GM18498 (cell line): ENCODE measurements around the gene OSTF1.
A peak's percentile ranks its signal among the peaks of the same experiment; 100 is the strongest.

Source experiments
- ATAC-seq: cut with Tn5 transposase; IDR thresholded peaks from one replicate; pipeline ENCODE4 v1.9.1; 2021; ENCODE audit warnings: mild to moderate bottlenecking, moderate library complexity; ENCODE audit not compliant: unreplicated experiment

The OSTF1 gene, protein sequence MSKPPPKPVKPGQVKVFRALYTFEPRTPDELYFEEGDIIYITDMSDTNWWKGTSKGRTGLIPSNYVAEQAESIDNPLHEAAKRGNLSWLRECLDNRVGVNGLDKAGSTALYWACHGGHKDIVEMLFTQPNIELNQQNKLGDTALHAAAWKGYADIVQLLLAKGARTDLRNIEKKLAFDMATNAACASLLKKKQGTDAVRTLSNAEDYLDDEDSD

DNA sequence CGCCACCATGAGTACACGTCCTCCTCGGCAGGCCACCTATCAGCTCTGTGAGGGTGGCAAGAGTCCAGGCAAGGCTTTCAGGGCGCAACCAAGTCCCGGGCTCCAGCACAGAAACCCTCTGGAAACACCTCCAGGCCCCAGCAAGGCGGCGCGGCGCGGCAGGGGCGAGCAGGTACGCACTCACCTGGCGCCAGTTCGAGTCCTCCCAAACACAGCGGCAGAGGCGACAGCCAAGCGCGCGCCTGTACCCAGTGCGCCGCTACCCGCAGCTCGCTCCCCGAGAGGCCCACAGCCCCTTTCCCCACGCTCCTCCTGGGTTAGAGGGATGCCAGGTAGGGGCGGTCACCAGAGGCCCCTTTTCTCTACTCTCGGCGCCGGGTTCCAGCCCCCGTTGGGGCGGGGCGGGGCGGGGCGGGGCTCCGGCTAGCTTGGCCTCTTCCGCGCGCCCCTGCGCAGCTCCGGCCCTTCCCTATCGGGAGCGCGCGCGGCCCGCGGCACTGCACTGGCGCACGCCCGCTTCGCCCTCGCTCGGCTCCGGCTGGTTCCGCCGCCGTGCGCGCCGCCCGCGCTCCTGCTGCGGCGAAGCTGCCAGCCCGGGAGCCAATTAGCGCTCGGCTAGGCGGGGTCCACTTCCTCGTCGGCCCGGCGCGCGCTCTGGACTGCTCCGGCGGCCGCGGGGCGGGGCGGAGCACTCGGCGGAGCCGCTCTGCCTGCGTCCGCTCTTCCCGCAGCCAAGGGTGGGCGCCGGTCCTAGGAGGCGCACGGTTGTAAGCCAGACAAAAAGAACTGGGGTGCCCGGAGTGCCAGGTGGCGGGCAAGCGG is at the start of gene OSTF1, which contains the start of gene NMRK1:
Gene OSTF1, plus strand, starts transcription at position 691 of the 822 bp plus-strand sequence. CDS start 179 bp downstream, outside the sequence.
Gene NMRK1, minus strand, starts transcription at position 332 of the 822 bp plus-strand sequence. CDS start 5,040 bp downstream, outside the sequence.
- ATAC-seq: peak; percentile 89

GRCh38 chr9:75039009-75039408 is 49.3 kb upstream of the OSTF1 start:
- no peak for ATAC-seq

- ATAC-seq: no peak
Observed at GRCh38 chr9:75039801-75040200, 48.5 kb upstream of the OSTF1 start.

- ATAC-seq: no peak
Observed at GRCh38 chr9:75041041-75041440, 47.3 kb upstream of the OSTF1 start.

- no peak for ATAC-seq
Observed at GRCh38 chr9:75046725-75047345, 41.5 kb upstream of the OSTF1 start.

DNA sequence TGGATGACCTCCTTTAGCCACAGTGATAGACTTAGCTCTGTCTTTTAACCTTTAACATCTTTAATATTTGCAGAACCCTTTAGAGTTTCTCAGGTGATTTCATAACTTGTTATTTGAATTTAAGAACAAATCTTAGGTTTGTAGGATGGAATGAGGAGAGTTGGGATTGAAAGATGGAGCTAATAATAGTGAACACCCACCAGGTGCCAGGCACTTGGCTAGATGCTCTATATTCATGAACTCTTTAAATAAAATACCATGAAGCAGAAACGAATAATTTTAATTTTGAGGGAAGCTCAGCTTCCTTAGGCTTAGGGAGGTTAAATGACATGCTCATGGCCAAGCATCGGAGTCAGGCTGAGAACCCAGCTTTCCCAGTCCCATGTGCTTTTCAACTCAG is 40.8 kb upstream of the OSTF1 start:
- no peak for ATAC-seq

DNA sequence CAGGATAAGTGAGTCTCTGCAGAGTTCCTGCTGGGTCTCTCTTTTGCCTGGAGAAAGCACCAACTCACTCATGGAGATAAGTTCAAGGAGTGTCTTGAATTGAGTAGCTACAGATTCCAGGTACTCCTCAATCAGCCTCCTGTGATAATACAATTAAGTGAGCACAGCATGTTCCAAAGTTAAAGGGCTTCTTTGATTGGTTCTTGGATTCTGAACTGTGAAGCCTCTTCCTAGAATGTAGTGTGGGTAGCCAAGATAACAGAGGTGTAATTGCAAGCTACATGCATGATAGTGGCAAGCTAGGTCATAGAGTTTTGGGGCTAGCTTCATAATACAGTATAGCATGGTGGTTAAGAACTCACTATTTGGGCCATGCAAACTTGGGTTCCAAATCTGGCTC is 37.0 kb upstream of the OSTF1 start:
- ATAC-seq: no peak

DNA sequence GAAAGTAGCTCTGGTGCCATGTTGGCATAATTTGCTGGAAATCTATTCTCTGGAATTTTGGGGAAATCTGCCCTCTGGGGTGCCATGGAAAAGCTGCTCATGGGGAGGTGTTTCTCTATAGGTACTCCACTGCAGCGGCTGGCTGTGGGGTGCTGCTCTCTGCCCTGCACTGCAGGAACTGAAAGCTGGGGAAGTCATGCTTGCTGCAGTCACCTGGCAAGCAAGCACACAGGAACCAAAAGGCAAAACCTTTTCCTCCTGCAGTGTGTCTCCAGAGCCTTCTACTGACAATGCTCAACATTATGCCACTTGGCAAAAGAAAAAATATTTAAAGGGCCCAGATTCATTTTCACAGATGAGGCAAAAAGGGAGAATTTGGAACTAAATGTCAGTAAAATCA is 34.4 kb upstream of the OSTF1 start:
- ATAC-seq: peak; percentile 73

DNA sequence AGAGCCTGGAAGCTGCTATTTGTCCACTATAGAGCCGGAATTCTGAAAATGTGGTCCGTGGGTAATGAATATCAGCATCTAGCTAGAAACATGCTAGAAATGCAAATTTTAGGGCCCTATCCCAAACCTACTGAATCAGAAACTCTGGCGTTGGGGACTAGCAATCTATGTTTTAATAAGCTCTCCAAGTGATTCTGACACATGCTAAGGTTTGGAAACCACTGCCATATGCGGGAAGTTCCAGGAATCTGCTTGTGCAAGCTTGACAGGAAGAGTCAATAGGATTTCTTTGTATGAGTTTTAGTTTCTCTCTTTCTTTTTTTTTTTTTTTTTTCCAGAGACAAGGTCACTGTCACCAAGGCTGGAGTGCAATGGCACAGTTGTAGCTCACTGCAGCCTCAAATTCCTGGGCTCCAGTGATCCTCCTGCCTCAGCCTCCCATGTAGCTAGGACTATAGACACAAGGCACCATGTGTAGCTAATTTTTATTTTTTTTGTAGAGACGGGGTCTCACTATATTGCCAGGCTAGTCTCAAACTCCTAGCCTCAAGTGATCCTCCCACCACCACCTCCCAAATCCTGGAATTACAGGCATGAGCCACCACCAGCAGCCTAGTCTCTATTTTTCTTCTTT is 33.8 kb upstream of the OSTF1 start:
- no peak for ATAC-seq

GRCh38 chr9:75061169-75061568 is 27.1 kb upstream of the OSTF1 start:
- ATAC-seq: no peak

- ATAC-seq: no peak
Observed at GRCh38 chr9:75063556-75064305, 24.6 kb upstream of the OSTF1 start.

DNA sequence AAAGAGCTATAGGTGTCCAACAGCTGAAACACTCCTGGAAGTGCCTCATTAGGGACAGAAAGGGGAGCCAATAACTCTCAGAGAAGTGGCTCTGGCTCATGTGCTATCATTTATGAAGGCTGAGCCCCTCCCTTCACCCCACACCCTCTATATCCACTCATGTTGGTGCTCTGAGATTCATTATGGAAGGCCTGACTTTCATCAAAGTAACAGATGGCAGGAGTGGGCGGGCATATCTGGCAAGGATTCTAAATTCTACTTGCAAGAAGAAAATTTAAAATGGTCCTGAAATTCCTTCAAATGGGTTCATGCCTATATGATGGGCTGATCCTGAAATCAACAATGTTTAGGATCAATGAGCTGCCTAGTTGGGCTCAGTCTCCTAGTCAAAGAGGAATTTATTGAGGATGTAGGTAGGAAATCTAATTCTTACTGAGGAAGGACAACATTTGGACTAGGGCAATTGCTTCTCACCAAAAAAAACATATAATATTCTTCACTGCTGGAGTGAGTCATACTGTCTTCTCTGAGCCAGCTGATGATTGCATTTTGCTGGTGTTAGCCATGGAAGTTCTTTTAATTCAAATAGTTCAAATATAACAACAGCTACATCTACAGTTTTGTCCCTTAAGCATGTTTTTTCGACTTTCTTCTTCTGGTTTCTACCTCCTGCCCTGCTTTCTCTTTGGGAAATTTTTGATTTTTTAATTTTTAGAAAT is 23.8 kb upstream of the OSTF1 start:
- ATAC-seq: no peak

- no peak for ATAC-seq
Observed at GRCh38 chr9:75065510-75065909, 22.8 kb upstream of the OSTF1 start.

DNA sequence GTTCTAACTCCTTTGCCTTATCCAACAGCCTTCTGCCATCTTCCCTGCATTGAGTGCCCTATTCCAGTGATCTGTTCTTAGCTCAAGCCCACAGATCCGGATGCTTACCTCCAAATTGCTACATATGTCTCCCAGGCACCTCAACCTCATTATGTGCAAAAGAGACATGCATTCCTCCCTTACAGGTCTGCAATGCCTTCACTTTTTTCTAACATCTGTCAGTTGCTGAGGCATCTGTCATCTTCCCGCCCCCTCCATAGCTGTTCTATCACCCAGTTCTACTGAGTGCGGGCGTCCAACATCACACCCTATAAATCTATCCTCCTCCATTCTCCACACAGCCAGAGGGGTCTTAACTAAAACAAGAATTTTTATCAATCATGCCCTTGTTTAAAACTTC is 20.4 kb upstream of the OSTF1 start:
- ATAC-seq: no peak

- no peak for ATAC-seq
Observed at GRCh38 chr9:75069171-75069570, 19.1 kb upstream of the OSTF1 start.

GRCh38 chr9:75071530-75072122 is 16.7 kb upstream of the OSTF1 start:
- ATAC-seq: no peak

GRCh38 chr9:75072895-75073294 is 15.4 kb upstream of the OSTF1 start:
- ATAC-seq: no peak

- no peak for ATAC-seq
Observed at GRCh38 chr9:75081632-75082031, 6.7 kb upstream of the OSTF1 start.

- no peak for ATAC-seq
Observed at GRCh38 chr9:75083188-75083970, 4.9 kb upstream of the OSTF1 start.
